SH-SY5Y (cell line): Measurements from ENCODE around the gene RPS6KA2.

ENCODE experiments used
- GATA2 ChIP-seq: IDR thresholded peaks from 2 replicates; pipeline ENCODE4 v1.6.1; 2011; ENCODE audit warnings: mild to moderate bottlenecking, low read depth, low read length
- GATA3 ChIP-seq: IDR thresholded peaks from 2 replicates; pipeline ENCODE4 v1.6.1; 2011; ENCODE audit warnings: low read depth, mild to moderate bottlenecking, low read length, moderate library complexity

- TF ChIP-seq GATA2: no peak
- no peak for TF ChIP-seq GATA3
Measured at GRCh38 chr6:166438211-166438861, 188.7 kb downstream of the RPS6KA2 start.
